UCSD-AML1 (cell line): ENCODE results near the gene TECTA.
"Not testable (repeated sequence)": the region's sequence is repeated elsewhere in the genome, so short reads cannot be mapped to it uniquely, and the experiment has no call there.

Experiments
- DNase-seq: peaks from one replicate; lab custom pipeline; 2025; ENCODE audit not compliant: unreplicated experiment; lab: John Stamatoyannopoulos, UW

Gene TECTA

DNA sequence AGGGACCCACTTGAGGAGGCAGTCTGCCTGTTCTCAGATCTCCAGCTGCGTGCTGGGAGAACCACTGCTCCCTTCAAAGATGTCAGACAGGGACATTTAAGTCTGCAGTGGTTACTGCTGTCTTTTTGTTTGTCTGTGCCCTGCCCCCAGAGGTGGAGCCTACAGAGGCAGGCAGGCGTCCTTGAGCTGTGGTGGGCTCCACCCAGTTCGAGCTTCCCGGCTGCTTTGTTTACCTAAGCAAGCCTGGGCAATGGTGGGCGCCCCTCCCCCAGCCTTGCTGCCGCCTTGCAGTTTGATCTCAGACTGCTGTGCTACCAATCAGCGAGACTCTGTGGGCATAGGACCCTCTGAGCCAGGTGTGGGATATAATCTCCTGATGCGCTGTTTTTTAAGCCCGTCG is 76.6 kb downstream of the TECTA start:
- not testable (repeated sequence) for DNase-seq

DNA sequence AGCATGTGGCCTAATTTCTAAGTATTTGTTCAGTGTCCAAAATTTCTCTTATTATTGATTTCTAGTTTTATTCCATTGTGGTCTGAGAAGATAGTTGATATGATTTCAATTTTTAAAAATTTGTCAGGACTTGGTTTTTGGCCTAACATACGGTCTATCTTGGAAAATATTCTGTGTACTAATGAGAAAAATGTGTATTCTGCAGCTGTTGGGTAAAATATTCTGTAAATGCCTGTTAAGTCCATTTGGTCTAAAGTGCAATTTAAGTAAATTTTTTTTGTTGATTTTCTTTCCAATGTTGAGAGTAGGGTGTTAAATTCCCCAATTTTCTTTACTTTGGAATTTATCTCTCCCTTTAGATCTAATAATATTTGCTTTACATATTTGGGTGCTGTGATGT is 78.3 kb downstream of the TECTA start:
- DNase-seq, result no peak

DNA sequence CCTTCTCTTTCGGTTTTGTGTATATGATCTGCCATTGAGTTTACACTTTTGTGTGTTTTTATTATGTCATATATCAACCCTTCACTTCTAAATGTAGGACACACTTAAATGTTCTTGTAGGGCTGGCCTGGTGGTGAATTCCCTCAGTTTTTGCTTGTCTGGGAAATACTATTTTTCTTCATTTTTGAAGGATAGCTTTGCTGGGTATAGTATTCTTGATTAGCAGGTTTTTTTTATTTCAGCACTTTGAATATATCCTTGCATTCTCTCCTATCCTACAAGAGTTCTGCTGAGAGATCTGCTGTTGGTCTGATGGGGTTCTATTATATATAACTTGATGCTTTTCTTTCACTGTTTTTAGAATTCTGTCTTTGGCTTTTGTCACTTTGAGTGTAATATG is 79.1 kb downstream of the TECTA start:
- DNase-seq, result no peak

DNA sequence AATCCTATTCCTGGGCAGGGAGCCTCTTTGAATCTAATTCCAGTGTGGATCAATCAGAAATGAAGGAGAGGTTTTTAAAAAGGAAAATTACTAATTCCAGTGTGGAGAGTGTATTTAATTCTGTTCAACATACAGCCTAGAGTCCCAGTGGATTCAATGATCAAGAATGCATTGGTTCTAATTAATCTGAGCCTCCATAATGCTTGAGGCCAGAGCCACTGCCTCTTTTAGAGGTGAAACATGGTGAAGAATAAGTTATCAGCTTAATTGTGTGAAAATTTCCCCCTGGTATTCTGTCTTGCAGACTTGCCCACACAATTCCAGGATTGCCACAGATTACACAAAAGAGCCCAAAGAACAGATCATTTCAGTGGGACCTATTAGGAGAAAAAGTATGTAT is 87.7 kb downstream of the TECTA start:
- no peak for DNase-seq

DNA sequence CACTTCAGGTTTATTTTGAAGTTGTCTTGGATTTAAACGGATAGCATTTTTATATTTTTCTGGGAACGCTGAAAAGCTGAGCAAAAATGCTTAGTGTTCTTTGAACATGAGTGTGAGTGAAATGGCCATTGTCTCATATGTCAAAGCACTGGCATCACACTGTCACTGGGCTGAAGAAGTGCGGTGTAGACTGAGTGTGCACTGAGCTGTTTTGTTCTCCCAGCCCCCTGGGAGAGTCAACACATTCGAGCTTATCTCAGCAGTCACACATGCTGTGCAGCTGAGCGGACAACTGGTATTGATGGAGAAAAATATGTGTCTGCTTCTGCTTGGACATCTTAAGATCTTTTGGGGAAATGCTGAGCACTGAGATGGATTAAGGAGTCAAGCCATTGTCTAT is 90.8 kb downstream of the TECTA start:
- DNase-seq, result no peak

DNA sequence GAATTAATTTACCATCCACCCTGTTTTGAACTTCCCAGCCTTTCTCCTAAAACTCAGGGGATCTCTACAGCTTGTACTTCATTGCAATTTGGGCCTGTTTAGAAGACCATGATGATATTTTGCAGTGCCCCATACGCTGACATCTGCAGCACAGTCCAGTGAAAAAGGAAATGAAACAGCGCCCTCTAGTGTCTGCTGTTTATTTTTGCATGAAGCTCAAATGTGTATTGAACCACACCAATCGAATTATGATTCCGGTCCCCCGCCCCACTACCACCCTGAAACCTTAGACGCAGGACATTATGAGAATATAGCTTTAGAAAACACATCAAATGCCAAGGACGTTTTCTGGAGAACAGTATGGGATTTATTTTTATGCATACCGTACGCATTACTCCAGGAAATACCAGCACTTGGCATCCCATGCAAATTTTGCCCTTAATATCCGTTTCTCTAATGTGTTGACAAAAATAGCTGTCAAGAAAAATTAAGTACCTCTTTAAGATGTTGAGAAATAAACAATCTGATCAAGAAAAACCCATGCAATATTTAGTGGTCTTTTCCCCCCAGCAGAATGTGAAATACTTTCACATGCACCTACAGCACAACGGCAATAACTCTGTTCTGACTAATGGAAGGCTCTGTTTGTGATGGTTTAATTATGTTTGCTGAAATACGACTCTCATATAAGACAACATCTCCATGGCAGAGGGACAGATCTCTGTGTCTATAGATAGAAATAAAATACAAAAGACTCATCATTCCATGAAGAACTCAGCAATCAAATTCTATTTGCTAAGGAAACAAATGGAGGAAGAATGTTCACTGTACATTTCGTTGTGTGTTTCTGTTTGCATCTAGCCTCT is 93.9 kb downstream of the TECTA start:
- no peak for DNase-seq

DNA sequence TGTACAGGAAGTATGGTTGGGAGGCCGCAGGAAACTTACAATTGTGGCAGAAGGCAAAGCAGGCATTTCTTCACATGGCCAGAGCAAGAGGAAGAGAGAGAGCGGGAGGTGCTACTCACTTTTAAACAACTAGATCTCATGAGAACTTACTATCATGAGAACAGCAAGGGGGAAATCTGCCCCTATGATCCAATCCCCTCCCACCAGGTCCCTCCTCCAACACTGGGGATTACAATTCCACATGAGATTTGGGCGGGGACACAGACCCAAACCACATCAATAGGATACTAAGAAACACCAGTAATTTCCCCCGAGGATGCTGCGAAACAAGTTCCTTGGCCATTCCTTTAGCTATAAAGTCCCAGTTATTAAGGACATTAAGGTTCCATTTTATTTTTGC is 97.4 kb downstream of the TECTA start:
- DNase-seq, result no peak

DNA sequence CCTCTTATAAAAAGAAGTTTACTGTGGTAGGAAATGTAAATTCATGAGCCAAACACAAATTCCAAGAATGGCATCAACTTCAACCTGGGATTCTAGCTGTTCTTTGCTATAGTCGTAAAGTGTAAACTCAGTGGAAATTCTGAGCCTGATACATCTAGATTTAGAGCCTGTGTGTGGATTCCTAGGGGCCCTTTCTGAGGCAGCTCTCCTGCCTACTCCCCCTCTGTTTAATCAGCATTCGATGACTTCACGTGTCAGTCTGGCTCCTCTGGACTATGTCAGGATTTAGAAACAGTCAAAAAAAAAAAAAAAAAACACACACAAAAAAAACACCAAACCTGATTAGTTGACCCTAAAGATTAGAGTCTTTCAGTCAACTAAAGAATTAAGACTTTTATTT is 98.5 kb downstream of the TECTA start:
- no peak for DNase-seq

DNA sequence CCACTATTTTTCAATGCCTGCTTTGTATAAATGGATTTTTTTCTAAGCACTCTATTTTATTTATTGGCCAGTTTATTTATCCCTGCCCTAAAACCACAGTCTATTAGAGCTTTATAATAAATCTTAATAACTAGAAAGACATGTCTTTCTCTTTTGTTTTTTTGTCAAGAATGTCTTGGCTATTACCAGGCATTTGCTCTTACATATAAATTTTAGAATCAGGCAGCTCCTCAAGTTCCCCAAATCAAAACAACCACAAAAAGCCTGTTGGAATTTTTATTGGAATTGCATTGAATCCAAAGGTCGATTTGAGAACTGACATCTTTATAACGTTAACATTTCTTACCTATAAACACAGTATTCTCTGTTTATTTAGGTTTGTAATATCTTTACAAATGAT is 105.8 kb downstream of the TECTA start:
- no peak for DNase-seq

DNA sequence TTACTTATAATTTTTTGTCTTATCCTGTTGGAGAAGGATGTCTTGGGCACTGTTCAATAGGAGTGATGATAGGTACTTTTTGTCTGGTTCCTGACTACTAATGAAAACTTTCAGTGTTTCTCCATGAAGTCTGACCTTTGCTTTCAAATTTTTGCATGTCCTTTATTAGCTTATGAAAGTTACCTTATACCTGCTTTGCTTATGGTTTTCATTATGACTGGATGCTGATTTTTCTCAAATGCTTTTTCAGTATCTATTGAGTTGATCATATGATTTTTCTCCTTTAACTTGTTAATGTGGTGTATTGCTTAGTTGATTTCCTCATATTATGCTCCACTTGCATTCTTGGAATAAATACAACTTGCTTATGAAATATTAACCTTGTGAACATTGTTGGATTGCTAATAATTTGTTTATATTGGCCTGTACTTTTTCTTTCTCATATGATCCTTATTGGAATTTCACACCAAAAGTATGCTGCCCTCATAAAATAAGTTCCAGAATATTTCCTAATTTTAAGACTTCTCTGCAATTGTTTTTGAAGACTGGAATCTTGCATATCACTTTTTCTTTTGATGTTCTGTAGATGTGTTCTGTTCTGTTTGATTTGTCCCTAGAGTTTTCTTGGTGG is 106.6 kb downstream of the TECTA start:
- DNase-seq, result no peak

DNA sequence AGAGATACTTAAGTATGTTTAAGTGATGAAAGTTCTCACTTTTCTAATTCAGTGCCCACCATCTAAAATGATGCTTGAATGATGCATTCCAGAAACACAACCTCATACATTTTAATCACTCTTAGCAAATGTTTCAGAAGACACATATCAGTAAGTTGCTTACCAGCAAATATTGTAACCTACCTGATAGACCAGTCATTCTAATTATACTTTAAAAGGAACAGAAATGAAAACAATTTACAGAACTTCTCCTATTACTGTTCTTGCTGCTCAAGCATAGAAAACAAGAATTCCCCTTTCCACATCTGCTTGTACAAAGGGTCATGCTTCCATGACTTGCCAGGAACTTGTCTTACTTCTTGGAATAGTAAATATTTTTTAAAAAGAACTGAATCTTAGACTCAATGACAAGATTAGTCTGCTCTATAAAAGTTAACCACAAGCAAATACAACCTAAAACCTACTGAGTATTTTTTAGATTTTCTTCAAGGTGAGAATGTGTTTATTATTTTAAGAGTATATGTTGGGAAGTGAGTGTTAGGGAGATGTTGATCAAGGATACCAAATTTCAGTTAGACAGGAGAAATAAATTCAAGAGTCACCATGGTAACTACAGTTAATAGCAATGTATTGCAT is 109.5 kb downstream of the TECTA start:
- DNase-seq, result no peak

DNA sequence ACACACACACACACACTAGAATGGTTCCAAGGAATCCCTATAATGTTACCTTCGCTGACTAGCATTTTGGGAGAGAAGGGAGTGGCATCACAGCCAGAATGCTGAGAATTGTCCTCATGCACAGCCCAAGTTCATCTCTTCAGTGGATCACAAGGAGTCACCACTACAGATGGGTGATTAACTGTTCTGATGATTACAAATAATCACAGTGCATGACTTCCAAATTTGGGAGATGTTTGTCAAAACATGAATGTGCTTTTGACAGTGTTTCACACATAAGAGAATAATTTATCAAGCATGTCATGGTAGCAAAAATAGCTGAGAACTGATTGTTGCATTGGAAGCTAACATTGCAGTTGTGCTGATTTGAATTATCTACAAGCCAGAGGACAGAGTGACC is 110.6 kb downstream of the TECTA start:
- no peak for DNase-seq

DNA sequence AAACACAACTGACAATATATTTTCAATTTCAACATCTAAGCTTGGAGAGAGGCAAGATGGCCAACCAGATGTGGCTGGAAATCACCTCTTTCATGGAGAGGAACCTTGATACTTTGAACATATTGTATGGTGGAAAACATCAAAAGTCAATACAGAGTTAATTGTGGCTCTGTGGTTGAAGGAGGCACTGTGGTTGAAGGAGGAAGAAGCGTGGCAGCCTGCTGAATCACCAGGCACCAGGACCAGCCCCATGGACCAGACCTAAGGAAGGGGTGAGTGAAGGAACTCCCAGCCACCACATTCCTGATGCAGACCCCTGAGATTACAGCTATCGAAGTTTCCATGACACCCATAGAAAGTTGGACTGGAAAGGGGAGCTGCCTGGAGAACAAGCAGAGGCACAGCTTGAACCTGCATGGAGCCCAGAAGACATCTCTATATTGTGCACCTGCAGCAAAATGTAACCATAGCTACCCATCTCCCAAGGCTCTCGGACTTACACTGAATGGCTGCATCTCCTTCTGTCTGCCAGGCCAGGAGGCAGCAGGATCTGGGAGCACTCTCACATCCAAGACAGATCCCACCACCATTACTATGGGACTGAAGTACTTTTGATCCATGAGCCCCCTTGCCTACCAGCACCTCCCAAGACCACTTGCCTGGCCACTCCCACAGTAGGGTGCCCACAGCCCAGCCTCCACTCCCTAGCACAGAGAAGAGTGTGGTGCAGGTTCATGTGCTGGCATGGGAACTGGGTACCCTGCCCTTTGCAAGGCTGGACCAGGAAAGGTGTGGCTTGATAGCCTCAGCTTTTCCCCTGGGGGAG is 111.7 kb downstream of the TECTA start:
- DNase-seq, result no peak

DNA sequence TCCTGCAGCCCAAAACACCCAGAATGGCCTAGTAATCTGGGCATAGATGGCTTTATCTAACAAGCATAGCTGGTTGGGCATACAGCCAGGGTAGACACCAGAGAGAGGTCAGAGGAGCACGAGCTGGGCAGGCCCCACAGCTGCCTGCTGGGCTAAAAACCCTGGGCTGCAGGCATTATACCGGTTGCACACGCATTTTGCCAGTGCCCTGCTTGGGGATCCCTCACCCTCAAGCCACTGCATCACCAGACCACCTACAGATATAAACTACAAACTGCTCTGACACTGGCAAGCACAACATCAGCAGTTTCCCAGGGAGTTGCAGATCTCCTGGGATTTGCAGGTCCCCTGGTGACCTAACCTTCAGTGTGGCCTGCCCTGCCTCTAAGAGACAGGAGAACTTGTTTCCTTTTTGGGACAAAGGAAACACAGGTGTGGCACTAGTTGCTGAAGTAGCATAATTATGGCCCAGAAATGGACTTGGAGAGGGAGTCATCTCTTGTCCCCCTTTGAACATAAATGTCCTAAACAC is 112.4 kb downstream of the TECTA start:
- DNase-seq, result no peak

DNA sequence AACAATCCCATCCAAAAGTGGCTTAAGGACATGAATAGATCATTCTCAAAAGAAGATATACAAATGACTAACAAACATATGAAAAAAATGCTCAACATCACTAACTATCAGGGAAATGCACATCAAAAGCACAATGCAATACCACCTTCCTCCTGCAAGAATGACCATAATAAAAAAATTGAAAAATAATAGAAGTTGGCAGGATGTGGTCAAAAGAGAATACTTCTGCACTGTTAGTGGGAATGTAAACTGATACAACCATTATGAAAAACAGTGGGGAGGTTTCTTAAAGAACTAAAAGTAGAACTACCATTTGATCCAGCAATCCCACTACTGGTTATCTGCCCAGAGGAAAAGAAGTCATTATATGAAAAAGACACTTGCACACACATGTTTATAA is 113.8 kb downstream of the TECTA start:
- DNase-seq, result no peak

DNA sequence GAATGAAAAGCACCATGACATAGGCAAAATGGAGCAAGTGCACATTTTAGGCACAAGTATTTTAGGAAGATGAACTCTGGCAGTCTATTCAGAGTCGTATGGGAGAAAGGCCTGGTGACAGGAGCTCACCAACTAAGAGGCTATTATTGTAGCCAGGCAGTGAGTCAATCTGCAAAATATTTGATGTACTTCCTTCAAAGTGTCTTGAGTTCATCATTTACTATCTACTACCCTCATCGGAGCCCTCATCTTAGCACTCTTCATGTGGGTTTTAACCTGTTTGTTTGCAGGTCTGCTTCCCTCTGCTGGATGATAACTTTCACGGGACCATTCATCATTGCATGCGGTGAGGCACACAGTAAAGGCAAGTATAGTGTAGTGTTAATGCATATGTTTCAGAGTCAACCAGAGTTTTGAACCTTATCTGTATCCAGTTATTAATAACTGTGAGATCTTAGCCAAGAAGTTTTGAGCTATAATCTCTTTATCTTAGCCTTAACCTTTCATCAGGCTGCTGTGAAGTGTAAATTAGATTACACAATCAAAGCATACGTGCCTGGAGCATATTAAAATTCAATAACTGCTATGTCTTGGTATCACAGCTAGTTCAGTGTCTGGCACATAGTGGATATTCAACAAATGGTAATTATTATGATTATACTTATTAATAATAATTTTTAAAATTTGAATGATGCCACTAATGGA is 120.6 kb downstream of the TECTA start:
- no peak for DNase-seq

DNA sequence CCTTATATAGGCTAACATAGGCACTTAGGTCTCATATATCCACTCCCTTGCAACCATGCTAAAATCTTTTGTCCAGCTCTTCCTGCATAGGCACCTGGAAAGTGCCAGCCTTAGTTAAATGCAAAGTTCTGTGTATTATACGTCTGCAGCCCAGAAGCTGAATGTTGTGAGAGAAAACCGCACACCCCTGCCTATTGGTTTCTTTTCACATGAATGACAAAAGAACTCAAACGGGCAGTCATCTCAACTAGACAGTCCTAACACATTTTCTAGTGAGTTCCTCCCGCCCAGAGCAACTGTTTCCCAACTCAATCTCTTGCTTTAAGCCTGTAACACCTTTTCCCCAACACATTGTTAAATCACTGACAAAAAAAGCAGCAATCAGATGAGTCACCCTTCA is 122.1 kb downstream of the TECTA start:
- DNase-seq, result no peak

DNA sequence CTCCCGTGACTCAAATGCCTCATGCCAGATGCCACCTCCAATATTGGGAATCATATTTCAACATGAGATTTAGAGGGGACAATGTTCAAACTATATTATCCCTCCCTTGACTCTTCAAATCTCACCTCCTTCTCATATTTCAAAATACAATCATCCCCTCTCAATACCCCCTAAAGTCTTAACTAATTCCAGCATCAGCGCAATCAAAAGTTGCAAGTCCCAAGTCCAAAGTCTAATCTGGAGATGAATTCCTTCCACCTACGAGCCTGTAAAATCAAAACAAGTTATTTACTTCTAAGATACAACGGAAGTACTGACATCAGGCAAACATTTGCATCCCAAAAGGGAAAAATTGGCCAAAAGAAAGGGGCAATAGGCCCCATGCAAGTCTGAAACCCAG is 124.3 kb downstream of the TECTA start:
- no peak for DNase-seq

DNA sequence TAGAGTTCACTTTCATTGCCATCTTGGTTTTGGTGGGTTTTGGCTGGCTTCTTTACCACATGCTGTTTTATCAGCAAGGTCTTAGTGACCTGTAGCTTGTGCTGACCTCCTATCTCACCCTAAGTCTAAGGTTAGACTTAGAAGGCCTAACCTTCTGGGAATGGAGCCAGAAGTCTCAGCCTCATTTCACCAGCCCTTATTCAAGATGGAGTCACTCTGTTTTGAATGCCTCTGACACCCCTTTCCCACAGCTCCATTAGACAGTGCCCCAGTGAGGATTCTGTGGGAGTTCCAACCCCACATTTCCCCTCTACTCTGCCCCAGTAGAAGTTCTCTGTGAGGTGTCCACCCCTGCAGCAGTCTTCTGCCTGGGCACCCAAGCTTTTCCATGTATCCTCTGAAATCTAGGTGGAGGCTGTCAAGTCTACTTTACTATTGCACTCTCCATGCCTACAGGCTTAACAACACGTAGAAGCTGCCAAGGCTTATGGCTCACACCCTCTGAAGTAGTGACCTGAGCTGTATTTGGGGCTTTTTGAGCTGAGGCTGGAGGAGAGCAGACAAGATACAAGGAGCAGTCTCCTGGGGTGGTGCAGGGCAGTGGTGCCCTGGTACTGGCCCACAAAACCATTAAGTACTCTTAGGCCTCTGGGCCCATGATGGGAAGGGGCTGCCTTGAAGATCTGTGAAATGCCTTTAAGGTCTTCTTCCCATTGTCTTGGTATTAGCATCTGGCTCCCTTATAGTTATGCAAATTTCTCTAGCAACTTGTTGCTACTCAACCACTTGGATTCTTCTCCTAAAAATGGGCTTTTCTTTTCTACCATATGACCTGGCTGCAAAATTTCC is 125.6 kb downstream of the TECTA start:
- DNase-seq, result no peak

DNA sequence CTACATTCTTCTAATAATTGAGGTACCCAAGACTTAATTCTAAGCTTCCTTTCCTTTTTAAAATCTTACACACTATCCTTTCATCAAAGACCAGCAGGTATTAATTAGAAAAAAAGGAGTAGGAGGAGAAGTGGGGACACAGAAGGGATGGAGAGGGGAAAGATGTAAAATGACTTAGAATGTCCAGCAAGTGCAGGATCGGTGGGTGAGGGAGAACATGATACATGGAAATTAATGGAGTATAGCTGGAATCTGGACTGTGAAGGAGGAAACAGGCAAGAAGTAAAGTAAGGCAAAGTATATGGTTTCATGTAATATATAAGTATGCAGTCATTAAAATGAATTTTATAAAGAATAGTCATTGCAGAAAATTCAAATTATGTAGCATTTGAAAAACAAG is 127.8 kb downstream of the TECTA start:
- DNase-seq, result no peak
